Smooth muscle cell (in vitro differentiated cells): ENCODE results near the gene LHFPL2. TPM values are rescaled to one million over a fixed set of nuclear protein-coding genes. Genes with fewer than 3 reads are reported as not detected.

Experiments used
- DNase-seq: peaks from one replicate; lab custom pipeline; 2025; ENCODE audit not compliant: unreplicated experiment; lab: John Stamatoyannopoulos, UW
- H2AFZ ChIP-seq: fragments of 200-600 bp; sonication (generic); 2 replicates; pipeline ENCODE4 v1.6.0; 2016; ENCODE audit warnings: antibody characterized with exemption, low read depth, mild to moderate bottlenecking
- H3F3A ChIP-seq: fragments of 200-600 bp; sonication (generic); 2 replicates; pipeline ENCODE4 v1.6.0; 2017; ENCODE audit warnings: antibody characterized with exemption, low read depth
- H3K27ac ChIP-seq: fragments of 200-600 bp; sonication (generic); 2 replicates; pipeline ENCODE4 v1.5.1; 2016; ENCODE audit warnings: low read depth, mild to moderate bottlenecking
- H3K27me3 ChIP-seq: fragments of 200-600 bp; sonication (generic); 2 replicates; pipeline ENCODE4 v1.6.1; 2016; ENCODE audit warnings: low read depth, mild to moderate bottlenecking
- H3K36me3 ChIP-seq: fragments of 200-600 bp; sonication (generic); 2 replicates; pipeline ENCODE4 v1.5.1; 2016; ENCODE audit warnings: low read depth
- H3K4me1 ChIP-seq: fragments of 200-600 bp; sonication (generic); 2 replicates; pipeline ENCODE4 v1.5.1; 2016; ENCODE audit warnings: low read depth
- H3K4me2 ChIP-seq: fragments of 200-600 bp; sonication (generic); 2 replicates; pipeline ENCODE4 v1.6.0; 2016; ENCODE audit warnings: mild to moderate bottlenecking
- H3K4me3 ChIP-seq: fragments of 200-600 bp; sonication (generic); 2 replicates; pipeline ENCODE4 v1.5.1; 2016; ENCODE audit warnings: mild to moderate bottlenecking
- H3K79me2 ChIP-seq: fragments of 200-600 bp; sonication (generic); 2 replicates; pipeline ENCODE4 v1.6.0; 2016; ENCODE audit warnings: low read depth, mild to moderate bottlenecking
- H3K9ac ChIP-seq: fragments of 200-600 bp; sonication (generic); 2 replicates; pipeline ENCODE4 v1.6.0; 2016; ENCODE audit warnings: low read depth
- H3K9me3 ChIP-seq: fragments of 200-600 bp; sonication (generic); replicated peaks from 2 replicates; pipeline ENCODE4 v1.5.1; 2016; ENCODE audit warnings: low read depth
- H4K20me1 ChIP-seq: fragments of 200-600 bp; sonication (generic); 2 replicates; pipeline ENCODE4 v1.6.0; 2016; ENCODE audit warnings: low read depth
- WGBS: methylation state at CpG from one replicate; pipeline ENCODE4 v1.1.7; 2016; ENCODE audit warnings: low lambda C conversion rate; 5-methylcytosine and 5-hydroxymethylcytosine counted together
- polyA plus RNA-seq: library from polyadenylated mRNA; unstranded; fragments of >200 nt; fragmentation: Nextera tagmentation; extraction: Ambion mirVana; gene quantifications from 2 replicates; pipeline ENCODE4 v1.2.1, GENCODE V29; 2016
- total RNA-seq: library from RNA; depleted of rRNA; stranded (reverse); fragments of >200 nt; gene quantifications from 2 replicates; pipeline ENCODE4 v1.2.3, GENCODE V29; 2014
- TF ChIP-seq, protein P1 (sequence below): fragments of 200-600 bp; sonication (generic); IDR thresholded peaks from 2 replicates; pipeline ENCODE4 v1.5.1; 2017; ENCODE audit warnings: borderline replicate concordance, mild to moderate bottlenecking, antibody characterized with exemption; ENCODE audit not compliant: insufficient read depth, poor library complexity, severe bottlenecking

The LHFPL2 gene
- total and polyA plus RNA-seq, 2 experiments from 2014 or later, result 13.4 to 18.6 TPM

DNA sequence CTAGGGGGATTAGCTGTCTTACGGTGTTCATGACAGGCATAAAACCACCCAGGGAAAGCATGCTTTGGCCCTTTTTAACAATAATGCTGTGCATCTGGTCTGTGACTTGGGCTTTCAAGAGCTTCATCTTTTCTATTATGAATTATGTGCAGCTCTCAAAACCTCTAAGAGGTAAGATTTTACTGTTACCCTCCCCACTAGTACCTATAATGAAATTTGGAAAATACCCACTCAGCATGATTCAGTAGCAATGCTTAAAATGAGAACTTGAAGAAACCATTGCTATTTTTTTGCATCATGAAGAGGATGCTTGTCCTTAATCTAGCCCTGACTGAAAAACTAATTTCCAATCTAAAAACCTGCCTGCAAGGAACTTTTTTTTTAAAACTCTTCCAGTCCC lies 5.8 kb upstream of the LHFPL2 start:
- 46% methylated on average over 1 of the region's 1 CpG for WGBS
- no peak overlapping the region for H3K4me3 ChIP-seq
- no peaks in the 10 kb centered on the region for H4K20me1 ChIP-seq
- TF ChIP-seq, protein P1, sequence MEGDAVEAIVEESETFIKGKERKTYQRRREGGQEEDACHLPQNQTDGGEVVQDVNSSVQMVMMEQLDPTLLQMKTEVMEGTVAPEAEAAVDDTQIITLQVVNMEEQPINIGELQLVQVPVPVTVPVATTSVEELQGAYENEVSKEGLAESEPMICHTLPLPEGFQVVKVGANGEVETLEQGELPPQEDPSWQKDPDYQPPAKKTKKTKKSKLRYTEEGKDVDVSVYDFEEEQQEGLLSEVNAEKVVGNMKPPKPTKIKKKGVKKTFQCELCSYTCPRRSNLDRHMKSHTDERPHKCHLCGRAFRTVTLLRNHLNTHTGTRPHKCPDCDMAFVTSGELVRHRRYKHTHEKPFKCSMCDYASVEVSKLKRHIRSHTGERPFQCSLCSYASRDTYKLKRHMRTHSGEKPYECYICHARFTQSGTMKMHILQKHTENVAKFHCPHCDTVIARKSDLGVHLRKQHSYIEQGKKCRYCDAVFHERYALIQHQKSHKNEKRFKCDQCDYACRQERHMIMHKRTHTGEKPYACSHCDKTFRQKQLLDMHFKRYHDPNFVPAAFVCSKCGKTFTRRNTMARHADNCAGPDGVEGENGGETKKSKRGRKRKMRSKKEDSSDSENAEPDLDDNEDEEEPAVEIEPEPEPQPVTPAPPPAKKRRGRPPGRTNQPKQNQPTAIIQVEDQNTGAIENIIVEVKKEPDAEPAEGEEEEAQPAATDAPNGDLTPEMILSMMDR, result no peak
- H3K4me1 ChIP-seq, result peaks cover 7% of the 10 kb centered on the region
- DNase-seq, result no peak
- no peak overlapping the region for H3K9ac ChIP-seq
- no peaks in the 10 kb centered on the region for H3K79me2 ChIP-seq
- H3K36me3 ChIP-seq, result no peaks in the 10 kb centered on the region
- H3K9me3 ChIP-seq, result no peaks in the 10 kb centered on the region
- no peak overlapping the region for H3K4me2 ChIP-seq
- H3K27ac ChIP-seq, result no peak overlapping the region
- no peaks in the 10 kb centered on the region for H3K27me3 ChIP-seq
- H2AFZ ChIP-seq, result no peak overlapping the region
- peaks cover 3% of the 10 kb centered on the region for H3F3A ChIP-seq

DNA sequence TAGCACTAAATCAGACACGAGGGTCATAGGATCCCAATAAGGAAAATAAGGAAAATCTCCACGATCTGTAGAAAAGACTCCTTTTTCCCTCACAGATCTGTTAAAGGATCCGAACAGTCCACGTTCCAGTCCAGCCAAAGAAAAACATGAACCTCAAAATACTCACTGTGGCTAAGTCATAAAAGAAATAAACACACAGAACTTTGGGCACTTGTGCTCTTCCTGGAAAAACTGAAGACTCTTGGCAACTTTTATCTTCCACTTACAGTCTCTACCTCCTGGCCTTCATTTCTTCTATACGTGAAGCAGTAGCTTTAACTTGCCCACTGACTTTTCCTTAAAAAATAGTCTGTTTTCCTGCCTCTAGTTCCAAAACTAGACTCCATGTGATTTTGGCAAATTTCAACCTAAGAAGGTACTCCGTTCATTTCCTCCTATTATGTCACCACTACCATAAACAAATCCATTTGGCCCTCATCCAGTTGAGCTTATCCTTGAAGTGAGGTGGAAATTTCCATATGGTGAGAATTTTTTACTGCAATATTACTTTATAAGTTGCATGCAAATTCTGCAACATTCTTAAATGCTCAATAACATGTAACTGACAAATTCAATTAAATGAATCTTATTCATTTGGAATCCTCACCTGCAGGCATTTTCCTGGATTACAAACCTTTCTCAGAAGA lies 5.3 kb upstream of the LHFPL2 start:
- Histone ChIP-seq H3K4me1 (peaks cover 8% of the 10 kb centered on the region), H3K4me3 (no peak overlapping the region), H3K27ac (no peak overlapping the region), H3K36me3 (no peaks in the 10 kb centered on the region), H3K4me2 (no peak overlapping the region), H3K9me3 (no peaks in the 10 kb centered on the region), H4K20me1 (no peaks in the 10 kb centered on the region), H3K79me2 (no peaks in the 10 kb centered on the region), H3K27me3 (no peaks in the 10 kb centered on the region), H3K9ac (no peak overlapping the region), H3F3A (peaks cover 3% of the 10 kb centered on the region), H2AFZ (no peak overlapping the region)
- TF ChIP-seq, protein P1, result no peak
- DNase-seq, result no peak
- WGBS, result 66% methylated on average over 6 of the region's 6 CpGs

DNA sequence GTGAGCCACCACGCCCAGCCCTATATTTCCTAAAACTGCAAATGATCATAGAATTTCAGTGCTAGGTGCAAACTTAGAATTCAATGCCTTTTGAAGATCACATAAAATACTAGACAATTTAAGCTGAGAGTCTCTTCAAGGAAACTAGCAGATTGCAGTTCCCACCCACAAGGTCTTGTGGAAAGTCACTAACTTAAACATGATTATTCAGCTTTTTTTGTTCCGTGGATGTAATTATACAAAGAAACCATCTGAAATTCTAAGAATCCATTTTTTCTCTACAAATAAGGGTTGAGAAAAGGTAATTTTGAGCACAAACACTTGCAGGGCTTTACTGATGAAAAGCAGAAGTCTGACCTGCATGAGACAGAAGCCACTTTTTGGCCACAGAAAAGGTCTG lies 4.5 kb upstream of the LHFPL2 start:
- 74% methylated on average over 2 of the region's 2 CpGs for WGBS
- H4K20me1 ChIP-seq, result no peaks in the 10 kb centered on the region
- H3K4me3 ChIP-seq, result no peak overlapping the region
- TF ChIP-seq, protein P1, result no peak
- H3K9ac ChIP-seq, result no peak overlapping the region
- H3K27ac ChIP-seq, result no peak overlapping the region
- H2AFZ ChIP-seq, result no peak overlapping the region
- H3K9me3 ChIP-seq, result no peaks in the 10 kb centered on the region
- no peaks in the 10 kb centered on the region for H3K27me3 ChIP-seq
- H3F3A ChIP-seq, result peaks cover 4% of the 10 kb centered on the region
- DNase-seq, result no peak
- no peaks in the 10 kb centered on the region for H3K79me2 ChIP-seq
- H3K4me2 ChIP-seq, result no peak overlapping the region
- H3K4me1 ChIP-seq, result peaks cover 8% of the 10 kb centered on the region
- no peaks in the 10 kb centered on the region for H3K36me3 ChIP-seq

DNA sequence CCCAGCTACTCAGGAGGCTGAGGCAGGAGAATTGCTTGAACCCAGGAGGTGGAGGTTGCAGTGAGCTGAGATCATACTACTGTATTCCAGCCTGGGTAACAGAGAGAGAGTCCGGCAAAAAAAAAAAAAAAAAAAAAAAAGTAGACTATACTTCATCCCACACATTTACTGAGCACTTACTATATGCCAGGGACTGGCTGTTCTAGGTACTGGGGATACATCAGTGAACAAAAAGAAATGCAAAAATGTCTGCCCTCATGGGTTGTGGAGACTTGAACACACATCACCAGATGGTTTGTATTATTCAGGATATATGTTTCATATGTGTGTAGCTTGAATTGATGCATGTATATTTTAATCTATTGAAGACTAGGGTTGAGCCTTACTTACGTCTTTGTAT lies 2.9 kb upstream of the LHFPL2 start:
- Histone ChIP-seq H3K36me3 (no peaks in the 10 kb centered on the region), H3K4me1 (peaks cover 18% of the 10 kb centered on the region), H4K20me1 (peaks cover 7% of the 10 kb centered on the region), H3K9me3 (no peaks in the 10 kb centered on the region), H3K27me3 (no peaks in the 10 kb centered on the region), H3F3A (peaks cover 10% of the 10 kb centered on the region), H3K4me2 (no peak overlapping the region), H2AFZ (no peak overlapping the region), H3K27ac (no peak overlapping the region), H3K9ac (no peak overlapping the region), H3K79me2 (peaks cover 12% of the 10 kb centered on the region), H3K4me3 (no peak overlapping the region)
- no peak for DNase-seq
- TF ChIP-seq, protein P1, result no peak
- 98% methylated on average over 2 of the region's 2 CpGs for WGBS
